Left cardiac atrium (tissue), 4 donors: ENCODE results near the gene CD14. TPM values are rescaled to one million over a fixed set of nuclear protein-coding genes. Genes with fewer than 3 reads are reported as not detected.
"Not testable (repeated sequence)": the region's sequence is repeated elsewhere in the genome, so short reads cannot be mapped to it uniquely, and the experiment has no call there.

Experiments used
- ATAC-seq, 2 donors: fragments of 200-7000 bp; cut with Tn5 transposase; one replicate each; pipeline ENCODE4 v1.9.1; 2020; ENCODE audit warnings: mild to moderate bottlenecking in 2 of 2, moderate library complexity in 2 of 2
- DNase-seq: peaks from one replicate; pipeline ENCODE4 v3.0.0-alpha.2; 2020
- intact Hi-C, 2 donors: fragments of 100-400 bp; cut with DNase I; formaldehyde crosslinking; loops; one replicate each; pipeline versions ENCODE4 v1.14.1 to v1.15.1; 2022 to 2023
- long read RNA-seq: library from polyadenylated mRNA; unstranded; transcript quantifications from one replicate; pipeline ENCODE4 v2.0.0, GENCODE V29; 2021
- total RNA-seq, 2 donors: library from RNA; stranded (reverse); fragmentation: NEBNext Ultra II Directional; extraction: Animal tissue kit (Norgen Biotek cat#: 25700); gene quantifications; one replicate each; pipeline ENCODE4 v1.2.1, GENCODE V29; 2021
- donor health status: DM: no; HTN: yes; CAD: no.
- donor health status: DM: no; HTN: yes; CAD: no; lungs with severe emphysema.
- donor health status: DM: yes; HTN: yes; CAD: no.
- donor health status: Dilated cardiomyopathy.

CD14 gene
- 100 to 1,000 TPM in 1 of 2 donors, 10 to 100 TPM in 1; 73.9 to 107 TPM for total RNA-seq
- long read RNA-seq, transcript CD14-201 (2 exons, 1,886 nt), result major isoform, 29 of 31 reads
- long read RNA-seq, partial matches to known transcripts, result 0 of 31 reads
- long read RNA-seq, other reads (novel, unspliced or antisense), result 2 of 31 reads

- ATAC-seq (peak; percentile 64 to 74), DNase-seq (peak; percentile 75)
- intact Hi-C loops, result loop anchor here in 1 of 2 donors (5.0 kb wide), 1 partner anchor 66 kb away; no protein-coding TSS in a partner anchor
These were observed at the start of gene CD14 for GRCh38 chr5:140633021-140633471. CD14 (minus strand) TSS chr5:140633175; CDS start chr5:140633071, 104 bp downstream.

GRCh38 chr5:140678993-140679392 is 46.0 kb upstream of the CD14 start:
- no peak for ATAC-seq
- no peak for DNase-seq
- intact Hi-C loops, result no loop called here

- intact Hi-C loops, result no loop called here
- no peak for ATAC-seq
- no peak for DNase-seq
These were observed 45.0 kb upstream of the CD14 start for GRCh38 chr5:140677947-140678346.

DNA sequence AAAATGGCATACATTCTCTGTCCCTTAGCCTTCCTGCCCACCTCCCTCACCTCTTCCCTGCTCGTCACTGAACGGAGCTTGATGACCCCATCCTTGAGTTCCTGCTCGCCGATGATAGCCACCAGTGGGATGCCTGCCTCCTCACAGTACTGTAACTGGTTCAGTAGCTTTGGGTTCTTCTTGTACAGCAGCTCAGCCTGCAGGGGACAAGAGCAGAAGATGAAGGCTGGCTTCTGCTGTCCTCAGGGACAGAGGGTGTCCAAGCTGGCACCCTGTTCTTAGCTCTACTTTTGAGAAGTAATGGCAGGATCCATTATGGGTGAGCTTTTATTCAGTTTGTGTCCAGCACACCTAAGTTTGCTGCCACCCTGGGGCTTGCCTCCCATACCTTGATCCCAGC is 41.7 kb upstream of the CD14 start:
- ATAC-seq (no peak), DNase-seq (no peak)
- intact Hi-C loops, result no loop called here

DNA sequence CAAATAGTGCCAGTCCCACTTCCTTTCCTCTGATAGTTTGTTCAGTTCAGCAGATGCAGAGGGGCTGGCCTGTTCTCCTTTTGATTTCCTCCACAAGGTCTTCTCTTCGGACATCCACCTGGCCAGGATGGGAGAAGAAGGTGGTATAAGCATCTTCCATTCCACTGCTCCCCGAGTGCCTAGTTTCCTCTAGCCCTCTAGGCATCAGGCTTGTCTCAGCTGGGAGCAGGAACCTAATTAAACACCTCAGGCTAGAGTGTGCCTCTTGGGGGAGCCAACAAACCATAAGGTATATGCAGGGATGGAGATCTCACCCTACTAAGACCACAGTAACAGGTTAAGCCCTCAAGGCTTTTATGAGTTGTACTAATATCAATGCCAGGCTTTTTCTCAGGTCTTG is 41.2 kb upstream of the CD14 start:
- no peak for ATAC-seq
- no peak for DNase-seq
- intact Hi-C loops, result no loop called here

- intact Hi-C loops, result no loop called here
- ATAC-seq, result peak in 1 of 2 donors; percentile 4
- peak; percentile 32 for DNase-seq
These were observed 40.4 kb upstream of the CD14 start, which contains the start of gene DND1 for GRCh38 chr5:140673187-140673976. DND1 (minus strand) TSS chr5:140673576; CDS start chr5:140673542, 34 bp downstream.

GRCh38 chr5:140672455-140673186 is 39.6 kb upstream of the CD14 start:
- DNase-seq, result peak; percentile 68
- ATAC-seq, result peak; percentile 30 to 77
- intact Hi-C loops, result no loop called here

- ATAC-seq (no peak), DNase-seq (no peak)
- intact Hi-C loops, result no loop called here
These were observed 38.6 kb upstream of the CD14 start for GRCh38 chr5:140671472-140672125.

GRCh38 chr5:140671035-140671434 is 38.1 kb upstream of the CD14 start:
- intact Hi-C loops, ATAC-seq, DNase-seq: not testable (repeated sequence)

DNA sequence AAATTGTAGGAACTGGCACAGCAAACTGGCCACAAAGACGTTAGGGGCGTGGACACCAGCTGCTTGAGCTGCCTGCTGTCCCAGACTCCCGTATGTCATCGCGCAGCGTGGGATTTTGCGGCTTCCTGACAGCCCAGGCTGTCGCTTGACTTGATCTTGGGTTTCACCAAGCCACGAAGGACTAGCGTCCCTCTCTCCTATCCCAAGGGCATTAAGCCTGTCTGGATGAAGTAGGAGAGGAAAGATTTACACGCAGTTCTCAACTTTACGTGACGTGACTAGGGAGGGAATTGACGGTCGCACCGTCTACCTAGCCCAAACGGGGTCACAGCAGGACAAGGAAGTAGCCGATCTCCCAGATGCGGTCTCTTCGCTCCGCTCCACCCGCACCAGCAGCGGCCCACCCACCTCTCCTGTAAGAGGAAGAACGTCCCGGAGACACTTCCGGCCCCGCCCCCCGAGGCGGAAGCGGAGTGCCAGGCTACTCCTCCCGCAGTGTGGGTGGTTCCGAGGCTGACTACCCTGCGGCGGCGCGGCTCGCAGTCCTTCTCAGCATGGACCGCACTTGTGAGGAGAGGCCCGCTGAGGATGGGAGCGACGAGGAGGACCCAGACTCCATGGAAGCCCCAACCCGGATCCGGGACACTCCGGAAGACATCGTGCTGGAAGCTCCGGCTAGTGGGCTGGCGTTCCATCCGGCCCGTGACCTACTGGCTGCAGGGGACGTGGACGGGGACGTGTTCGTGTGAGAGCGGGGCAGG is 31.6 kb upstream of the CD14 start, which contains the start of gene WDR55:
Gene WDR55, plus strand, starts transcription at position 546 of the 761 bp plus-strand sequence. Its CDS starts 9 bp downstream, at position 555.
- peak; percentile 97 for DNase-seq
- ATAC-seq, result peak; percentile 99
- intact Hi-C loops, result loop anchor here in 1 of 2 donors (1.0 to 2.0 kb wide), 2 partner anchors 26 to 117 kb away; partner anchors contain the start of genes EIF4EBP3, HARS1 and HARS2

GRCh38 chr5:140664030-140664358 is 31.0 kb upstream of the CD14 start:
- DNase-seq (no peak), ATAC-seq (peak in 1 of 2 donors; percentile 3)
- intact Hi-C loops, result loop anchor here in 1 of 2 donors (1.0 to 2.0 kb wide), 2 partner anchors 27 to 117 kb away; partner anchors contain the start of genes EIF4EBP3, HARS1 and HARS2

DNA sequence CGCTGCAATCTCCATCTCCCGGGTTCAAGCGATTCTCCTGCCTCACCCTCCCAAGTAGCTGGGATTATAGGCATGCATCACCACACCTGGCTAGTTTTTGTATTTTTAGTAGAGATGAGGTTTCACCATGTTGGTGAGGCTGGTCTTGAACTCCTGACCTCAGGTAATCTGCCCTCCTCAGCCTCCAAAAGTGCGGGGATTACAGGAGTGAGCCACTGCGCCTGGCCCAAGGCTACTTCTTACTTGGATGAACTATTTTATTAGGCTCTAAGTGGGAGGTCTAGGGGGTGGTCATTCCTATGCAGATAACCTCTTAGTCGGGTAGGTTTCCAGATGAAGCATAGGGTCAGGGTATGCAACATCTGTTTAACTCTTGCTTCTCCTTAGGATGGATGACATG is 27.4 kb upstream of the CD14 start:
- ATAC-seq, intact Hi-C loops, DNase-seq: not testable (repeated sequence)

- ATAC-seq (no peak), DNase-seq (no peak)
- intact Hi-C loops, result no loop called here
These were observed 25.9 kb upstream of the CD14 start for GRCh38 chr5:140658870-140659269.

GRCh38 chr5:140647042-140647419 is 14.1 kb upstream of the CD14 start:
- DNase-seq (no peak), ATAC-seq (peak; percentile 17 to 39)
- intact Hi-C loops, result loop anchor here in 1 of 2 donors (10.0 kb wide), 1 partner anchor 82 kb away; the partner anchor contains the start of genes APBB3 and SLC35A4

- intact Hi-C loops, result loop anchor here (5.0 to 10.0 kb wide), 2 partner anchors 78 to 95 kb away; partner anchors contain the start of genes APBB3 (in 1 of the 2), EIF4EBP3 (in 1 of the 2) and SLC35A4 (in 1 of the 2)
- ATAC-seq (no peak), DNase-seq (no peak)
These were observed 9.7 kb upstream of the CD14 start for GRCh38 chr5:140642718-140643117.

DNA sequence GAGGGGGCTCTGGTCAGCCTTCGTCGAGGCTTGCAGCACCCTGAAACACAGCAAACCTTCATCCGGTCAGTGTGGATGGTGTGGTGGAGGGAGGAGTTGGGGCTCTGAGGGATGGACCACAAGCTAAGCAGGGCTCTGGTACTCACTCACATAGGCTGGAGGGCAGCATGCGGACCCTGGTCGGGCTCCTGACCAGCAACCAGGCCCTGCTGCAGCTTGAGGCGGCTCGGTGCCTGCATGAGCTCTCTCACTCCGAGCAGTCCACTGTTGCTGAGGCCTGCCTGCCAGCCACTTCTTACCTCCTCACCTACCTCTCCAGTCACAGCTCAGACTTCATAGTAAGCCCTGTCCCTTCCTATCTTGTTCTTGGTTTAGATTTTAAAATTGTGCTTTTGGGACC is 8.7 kb upstream of the CD14 start:
- intact Hi-C loops, result loop anchor here (5.0 to 10.0 kb wide), 2 partner anchors 77 to 94 kb away; partner anchors contain the start of genes APBB3 (in 1 of the 2), EIF4EBP3 (in 1 of the 2) and SLC35A4 (in 1 of the 2)
- ATAC-seq (no peak), DNase-seq (no peak)

- intact Hi-C loops, result no loop called here
These were observed 6.4 kb upstream of the CD14 start, which contains the start of gene TMCO6 for GRCh38 chr5:140639148-140639981. TMCO6 (plus strand) TSS chr5:140639451; CDS start chr5:140639528, 77 bp downstream.

More at GRCh38 chr5:140639148-140639981, 6.4 kb upstream of the CD14 start, which contains the start of gene TMCO6:
- ATAC-seq (peak; percentile 99), DNase-seq (peak; percentile 99)
